ENCODE data around the gene WDFY4.

DNA sequence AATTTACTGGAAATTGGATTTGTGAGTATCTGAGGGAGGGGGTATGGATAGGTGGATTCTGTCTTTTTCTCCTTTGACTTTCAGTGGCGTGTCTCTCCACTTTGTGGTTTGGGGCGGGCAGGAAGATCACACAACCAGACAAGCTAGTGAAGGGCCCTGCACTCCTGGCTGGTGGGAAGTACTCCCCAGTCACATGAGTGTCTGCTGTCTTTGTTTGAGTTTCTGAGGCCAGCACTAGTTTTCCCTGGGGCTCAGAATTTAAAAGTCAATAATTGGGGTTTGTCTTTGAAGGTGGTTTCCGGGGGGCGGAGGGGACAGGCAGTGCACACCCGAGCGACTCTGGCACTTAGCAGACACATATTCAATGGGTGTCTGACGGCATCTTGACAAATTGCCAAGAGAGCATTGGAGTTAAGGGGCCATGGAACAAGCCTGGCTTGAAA is 120.1 kb downstream of the WDFY4 start:
- TF ChIP-seq, protein P1, sequence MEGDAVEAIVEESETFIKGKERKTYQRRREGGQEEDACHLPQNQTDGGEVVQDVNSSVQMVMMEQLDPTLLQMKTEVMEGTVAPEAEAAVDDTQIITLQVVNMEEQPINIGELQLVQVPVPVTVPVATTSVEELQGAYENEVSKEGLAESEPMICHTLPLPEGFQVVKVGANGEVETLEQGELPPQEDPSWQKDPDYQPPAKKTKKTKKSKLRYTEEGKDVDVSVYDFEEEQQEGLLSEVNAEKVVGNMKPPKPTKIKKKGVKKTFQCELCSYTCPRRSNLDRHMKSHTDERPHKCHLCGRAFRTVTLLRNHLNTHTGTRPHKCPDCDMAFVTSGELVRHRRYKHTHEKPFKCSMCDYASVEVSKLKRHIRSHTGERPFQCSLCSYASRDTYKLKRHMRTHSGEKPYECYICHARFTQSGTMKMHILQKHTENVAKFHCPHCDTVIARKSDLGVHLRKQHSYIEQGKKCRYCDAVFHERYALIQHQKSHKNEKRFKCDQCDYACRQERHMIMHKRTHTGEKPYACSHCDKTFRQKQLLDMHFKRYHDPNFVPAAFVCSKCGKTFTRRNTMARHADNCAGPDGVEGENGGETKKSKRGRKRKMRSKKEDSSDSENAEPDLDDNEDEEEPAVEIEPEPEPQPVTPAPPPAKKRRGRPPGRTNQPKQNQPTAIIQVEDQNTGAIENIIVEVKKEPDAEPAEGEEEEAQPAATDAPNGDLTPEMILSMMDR (IDR thresholded peaks at IDR 0.05): no peak
- TF ChIP-seq POLR2A (IDR thresholded peaks at IDR 0.05): no peak
